HepG2 (cell line): ENCODE data around the gene GNG13. TPM values are rescaled to one million over a fixed set of nuclear protein-coding genes. Genes with fewer than 3 reads are reported as not detected.

Experiments used
- ATAC-seq: fragments of 200-7000 bp; cut with Tn5 transposase; 3 replicates; pipeline ENCODE4 v1.9.1; 2020; ENCODE audit warnings: mild to moderate bottlenecking, moderate library complexity
- BruUV-seq: library from RNA; stranded (reverse); fragments of 400-500 nt; replicated peaks from 2 replicates; lab custom pipeline; 2021; lab: Mats Ljungman, UMichigan
- CTCF ChIA-PET: fragments of 300-600 bp; formaldehyde crosslinking; extraction: SDS; loops from one replicate; lab custom pipeline; 2021; ENCODE audit warnings: low total read pairs, inconsistent platforms, low intra/inter-chr PET ratio; lab: Yijun Ruan, JAX
- POLR2A ChIA-PET: fragments of 350-600 bp; sonication (Branson Sonifier 250); formaldehyde crosslinking; loops from one replicate; lab custom pipeline; 2020; ENCODE audit warnings: antibody characterized with exemption, inconsistent platforms; lab: Yijun Ruan, JAX
- DNase-seq: peaks from one replicate; pipeline ENCODE4 v3.0.0-alpha.2; 2015; ENCODE audit warnings: low spot score
- FAIRE-seq: peaks from 3 replicates; lab custom pipeline; 2011; peaks lifted over from hg19 to GRCh38; lab: Jason Lieb, UNC
- H2AFZ ChIP-seq: one replicate; pipeline ENCODE4 v1.6.1; 2011; ENCODE audit warnings: low read length, inconsistent platforms
- H3K27ac ChIP-seq: fragments of 300-600 bp; 3 replicates; pipeline ENCODE4 v1.8.0; 2011; ENCODE audit warnings: mixed run types, mild to moderate bottlenecking, mixed read lengths, low read length, inconsistent platforms; ENCODE audit not compliant: insufficient read depth; ENCODE audit errors: extremely low read length
- H3K27me3 ChIP-seq, 2 experiments: fragments of 200-600 bp in 1 of 2; 2 replicates in 1 of 2; 3 replicates in 1 of 2; pipeline versions ENCODE4 v1.6.0 to v1.8.0; 2011; ENCODE audit warnings: low read length in 2 of 2, mild to moderate bottlenecking in 2 of 2, moderate library complexity in 2 of 2, inconsistent platforms in 1 of 2; ENCODE audit not compliant: insufficient read depth in 2 of 2, control insufficient read depth in 1 of 2
- H3K36me3 ChIP-seq, 2 experiments: fragments of 200-600 bp in 1 of 2; replicated peaks in 1 of 2; 2 replicates in 1 of 2; 3 replicates in 1 of 2; pipeline versions ENCODE4 v1.5.1 to v1.8.0; 2011; ENCODE audit warnings: low read length in 2 of 2, inconsistent platforms in 1 of 2; ENCODE audit not compliant: insufficient read depth in 2 of 2, control insufficient read depth in 1 of 2
- H3K4me1 ChIP-seq: 2 replicates; pipeline ENCODE4 v1.5.1; 2012; ENCODE audit warnings: low read length, inconsistent platforms; ENCODE audit not compliant: insufficient read depth
- H3K4me2 ChIP-seq: 2 replicates; pipeline ENCODE4 v1.6.0; 2011; ENCODE audit warnings: low read depth, low read length, inconsistent platforms
- H3K4me3 ChIP-seq, 3 experiments: fragments of 200-600 bp in 1 of 3; sonication (generic), shearing (Covaris generic) in 1 of 3; replicated peaks in 1 of 3; 2 replicates each; pipeline ENCODE4 v1.5.1; 2011 to 2016; ENCODE audit warnings: low read length in 3 of 3, inconsistent platforms in 2 of 3, low read depth in 2 of 3, mild to moderate bottlenecking in 2 of 3, control low read depth in 1 of 3, mixed read lengths in 1 of 3; ENCODE audit not compliant: insufficient read depth in 1 of 3
- H3K79me2 ChIP-seq: one replicate; pipeline ENCODE4 v1.6.1; 2011; ENCODE audit warnings: low read length, inconsistent platforms; ENCODE audit not compliant: insufficient read depth
- H3K9ac ChIP-seq: 2 replicates; pipeline ENCODE4 v1.6.0; 2011; ENCODE audit warnings: mild to moderate bottlenecking, low read depth, low read length, inconsistent platforms; ENCODE audit not compliant: insufficient read depth
- H3K9me3 ChIP-seq: 2 replicates; pipeline ENCODE4 v1.5.1; 2012; ENCODE audit warnings: mild to moderate bottlenecking, low read length
- H4K20me1 ChIP-seq: 2 replicates; pipeline ENCODE4 v1.6.0; 2011; ENCODE audit warnings: inconsistent platforms, mild to moderate bottlenecking, low read length, moderate library complexity; ENCODE audit not compliant: insufficient read depth
- ARHGAP35 ChIP-seq: sonication (generic); formaldehyde crosslinking; IDR thresholded peaks from 2 replicates; pipeline ENCODE4 v1.9.0; 2022; ENCODE audit warnings: mild to moderate bottlenecking, inconsistent platforms, moderate library complexity, missing genetic modification reagents, borderline replicate concordance
- ATF6 ChIP-seq: sonication (generic); formaldehyde crosslinking; conservative IDR thresholded peaks from 2 replicates; pipeline ENCODE4 v1.4.0; 2020; ENCODE audit warnings: missing genetic modification reagents
- DZIP1 ChIP-seq: sonication (generic); formaldehyde crosslinking; IDR thresholded peaks from 2 replicates; pipeline ENCODE4 v1.5.0; 2020; ENCODE audit warnings: mild to moderate bottlenecking, missing genetic modification reagents
- GMEB1 ChIP-seq: sonication (generic); formaldehyde crosslinking; IDR thresholded peaks from 2 replicates; pipeline ENCODE4 v1.5.1; 2020; ENCODE audit warnings: missing genetic modification reagents, mild to moderate bottlenecking, borderline replicate concordance
- HNF4G ChIP-seq, 2 experiments: sonication (generic) in 1 of 2; formaldehyde crosslinking in 1 of 2; IDR thresholded peaks; 2 replicates each; pipeline versions ENCODE4 v1.4.0 to v1.6.1; 2011 to 2020; ENCODE audit warnings: borderline replicate concordance in 2 of 2, low read depth in 2 of 2, mild to moderate bottlenecking in 2 of 2, low read length in 1 of 2, missing genetic modification reagents in 1 of 2, moderate library complexity in 1 of 2
- MAZ ChIP-seq, 2 experiments: sonication (generic) in 1 of 2; formaldehyde crosslinking in 1 of 2; IDR thresholded peaks; 2 replicates each; pipeline versions ENCODE4 v1.5.0 to v1.6.1; 2012 to 2020; ENCODE audit warnings: low read depth in 2 of 2, mild to moderate bottlenecking in 2 of 2, borderline replicate concordance in 1 of 2, improper control_type of control experiment in 1 of 2, low read length in 1 of 2, missing genetic modification reagents in 1 of 2, moderate library complexity in 1 of 2
- MED8 ChIP-seq: sonication (generic); formaldehyde crosslinking; IDR thresholded peaks from 2 replicates; pipeline ENCODE4 v1.8.1; 2023; ENCODE audit warnings: mild to moderate bottlenecking, missing genetic modification reagents; ENCODE audit not compliant: insufficient replicate concordance
- ZNF143 ChIP-seq: sonication (generic); formaldehyde crosslinking; IDR thresholded peaks from 2 replicates; pipeline ENCODE4 v1.4.0; 2020; ENCODE audit warnings: missing genetic modification reagents
- ZNF292 ChIP-seq: sonication (generic); formaldehyde crosslinking; IDR thresholded peaks from 2 replicates; pipeline ENCODE4 v1.8.1; 2022; ENCODE audit warnings: mild to moderate bottlenecking, low read depth, missing genetic modification reagents, borderline replicate concordance
- ZNF496 ChIP-seq: sonication (generic); formaldehyde crosslinking; IDR thresholded peaks from 2 replicates; pipeline ENCODE4 v1.8.1; 2023; ENCODE audit warnings: mild to moderate bottlenecking, moderate library complexity, missing genetic modification reagents; ENCODE audit not compliant: insufficient replicate concordance
- ZNF557 ChIP-seq: sonication (generic); formaldehyde crosslinking; IDR thresholded peaks from 2 replicates; pipeline ENCODE4 v1.4.0; 2020; ENCODE audit warnings: missing genetic modification reagents
- ZNF776 ChIP-seq: sonication (generic); formaldehyde crosslinking; IDR thresholded peaks from 2 replicates; pipeline ENCODE4 v1.4.0; 2020; ENCODE audit warnings: mild to moderate bottlenecking, missing genetic modification reagents
- ZNF841 ChIP-seq: sonication (generic); formaldehyde crosslinking; IDR thresholded peaks from 2 replicates; pipeline ENCODE4 v1.8.1; 2023; ENCODE audit warnings: missing genetic modification reagents, borderline replicate concordance
- WGBS: methylation state at CpG from one replicate; pipeline ENCODE4 v1.1.6; 2017; ENCODE audit warnings: low lambda C conversion rate; 5-methylcytosine and 5-hydroxymethylcytosine counted together
- in situ Hi-C: cut with HindIII; loops from 2 replicates; pipeline ENCODE4 v1.10.0; 2017; ENCODE audit warnings: low pct_unique_long_range_greater_than_20kb; ENCODE audit not compliant: extremely low pct_ligation_motif_present
- intact Hi-C: fragments of 100-400 bp; cut with micrococcal nuclease; formaldehyde crosslinking; loops from one replicate; pipeline ENCODE4 v1.10.0; 2022; ENCODE audit not compliant: unreplicated experiment
- polyA plus RNA-seq, 8 experiments: library from polyadenylated mRNA; depleted of rRNA in 3 of 8; stranded (reverse) in 7 of 8; unstranded in 1 of 8; fragments of >200 nt; fragmentation: Illumina TruSeq in 4 of 8; extraction: Trizol in 4 of 8; gene quantifications; 2 replicates each; pipeline versions ENCODE4 v1.2.1 to v1.2.3, GENCODE V29; 2011 to 2016; ENCODE audit warnings: low read depth in 4 of 8, missing spikeins in 1 of 8, mixed read lengths in 1 of 8; ENCODE audit not compliant: insufficient read depth in 1 of 8
- total RNA-seq, 5 experiments: library from RNA; depleted of rRNA; stranded (reverse); fragments of >200 nt; fragmentation: Illumina TruSeq; extraction: Trizol; gene quantifications; 2 replicates each; pipeline ENCODE4 v1.2.3, GENCODE V29; 2016; ENCODE audit warnings: low read depth in 1 of 5

GNG13 gene
- total and polyA plus RNA-seq, 2 of the 13 experiments (the other 11 are each of a cell fraction or from before 2014, with no cell fraction given), result not detected

DNA sequence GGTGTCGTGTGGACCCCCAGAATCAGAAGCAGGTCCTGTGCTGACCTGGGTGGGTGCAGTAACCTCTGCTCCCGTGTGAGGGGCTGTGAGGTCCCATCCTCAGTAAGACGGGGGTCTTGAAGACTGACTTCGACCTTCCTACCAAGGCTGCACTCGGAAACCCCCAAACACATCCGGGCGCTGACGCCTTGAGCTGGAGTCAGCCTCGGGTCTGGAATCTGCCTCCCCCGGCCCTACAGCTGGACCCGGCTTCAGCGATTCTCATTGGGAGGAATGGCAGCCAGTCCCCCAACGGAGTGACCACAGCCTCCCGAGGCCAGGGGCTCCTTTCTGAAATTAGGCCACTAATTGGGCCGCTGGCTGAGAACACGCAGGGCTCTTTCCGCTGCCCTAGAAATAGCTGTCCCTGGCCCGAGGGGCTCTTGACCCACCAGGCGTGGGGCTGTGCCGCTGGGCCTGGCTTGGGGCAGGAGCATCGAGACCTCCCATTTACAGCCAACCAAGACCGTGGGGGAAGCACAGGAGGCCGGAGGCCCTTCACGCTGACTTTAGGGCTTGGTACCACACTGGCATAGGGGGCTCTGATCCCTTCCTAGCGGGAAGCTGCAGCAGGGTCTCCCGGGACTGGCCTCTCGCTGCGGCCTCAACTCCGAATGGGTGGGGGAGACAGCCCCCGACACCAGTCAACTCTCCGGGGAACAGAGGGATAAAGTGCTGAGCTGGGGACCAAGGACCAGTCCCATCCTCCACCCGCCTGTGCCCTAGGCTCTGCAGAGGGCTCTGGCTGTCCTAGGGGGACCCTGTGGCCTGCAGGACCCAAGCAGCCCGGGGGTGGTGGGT is 2.6 kb upstream of the GNG13 start:
- intact Hi-C loops (no loop called here), in situ Hi-C loops (loop anchor here (25.0 kb wide), 1 partner anchor 409 kb away; no protein-coding TSS in a partner anchor)
- H3K9me3 ChIP-seq, result no peaks in the 10 kb centered on the region
- H3K79me2 ChIP-seq, result no peaks in the 10 kb centered on the region
- no TSS peak for BruUV-seq
- ATAC-seq (no peak), FAIRE-seq (no peak), DNase-seq (no peak)
- no peak overlapping the region for H3K27ac ChIP-seq
- H3K4me1 ChIP-seq, result no peaks in the 10 kb centered on the region
- no peak overlapping the region for H3K9ac ChIP-seq
- WGBS, result 48% methylated on average over 8 of the region's 33 CpGs
- H2AFZ ChIP-seq, result no peak overlapping the region
- no peaks in the 10 kb centered on the region for H3K36me3 ChIP-seq
- H3K27me3 ChIP-seq, result peaks cover 28 to 54% of the 10 kb centered on the region in 2 experiments
- H3K4me3 ChIP-seq, result no peak overlapping the region
- no peak overlapping the region for H3K4me2 ChIP-seq
- ChIA-PET CTCF (no interaction called here), POLR2A (no interaction called here)
- no peaks in the 10 kb centered on the region for H4K20me1 ChIP-seq
- TF ChIP-seq ATF6, result no peak
- TF ChIP-seq ZNF292 (CRISPR knock-in tag), result no peak
- no peak for TF ChIP-seq ZNF496 (CRISPR knock-in tag)
- TF ChIP-seq GMEB1 (CRISPR knock-in tag), result no peak
- no peak for TF ChIP-seq HNF4G (IDR thresholded peaks at IDR 0.05; ENCODE audit: borderline replicate concordance, low read depth, low read length)
- no peak for TF ChIP-seq HNF4G (CRISPR knock-in tag; IDR thresholded peaks at IDR 0.05; ENCODE audit: borderline replicate concordance, low read depth)
- TF ChIP-seq MAZ (IDR thresholded peaks at IDR 0.05; ENCODE audit: borderline replicate concordance, low read depth, low read length), result no peak
- no peak for TF ChIP-seq MAZ (CRISPR knock-in tag; IDR thresholded peaks at IDR 0.05; ENCODE audit: low read depth)
- no peak for TF ChIP-seq ZNF557 (CRISPR knock-in tag)
- TF ChIP-seq ARHGAP35, result no peak
- TF ChIP-seq ZNF776, result no peak
- no peak for TF ChIP-seq MED8
- no peak for TF ChIP-seq ZNF841 (CRISPR knock-in tag)
- TF ChIP-seq DZIP1 (CRISPR knock-in tag), result no peak
- no peak for TF ChIP-seq ZNF143
- TF ChIP-seq, all 625 proteins: peak for 0
